ENCODE results near the gene THG1L.

The THG1L gene

DNA sequence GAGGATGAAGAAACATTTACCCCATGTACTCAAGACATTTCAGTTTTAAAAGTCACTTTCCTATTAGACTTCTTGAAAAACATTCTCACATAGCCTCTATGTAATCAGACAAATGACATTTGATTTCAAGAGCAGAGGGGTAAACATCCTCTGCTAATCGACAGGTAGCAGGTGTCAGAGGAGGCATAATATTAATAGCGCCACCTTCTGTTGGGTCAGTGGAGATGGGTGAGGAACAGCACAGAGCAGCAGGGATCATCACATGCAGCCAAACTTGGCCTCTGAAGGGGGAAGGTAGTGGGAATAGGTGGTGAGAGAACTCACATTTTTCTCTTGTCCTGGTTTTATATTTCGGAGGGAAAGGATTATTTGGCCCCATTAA, 9.0 kb downstream of the THG1L start:
- no peak overlapping the region for H3K4me3 ChIP-seq (ENCODE audit: low read depth, low read length, poor library complexity, severe bottlenecking)
- H3K9ac ChIP-seq (ENCODE audit: low read length), result no peak overlapping the region
- H3K79me2 ChIP-seq (ENCODE audit: insufficient read depth, low read length), result no peaks in the 10 kb centered on the region
- peaks cover 33% of the 10 kb centered on the region for H3K36me3 ChIP-seq (ENCODE audit: insufficient read depth, low read length)
- no peak overlapping the region for H3K27ac ChIP-seq (ENCODE audit: low read depth, low read length, poor library complexity, severe bottlenecking)
- H3F3A ChIP-seq (ENCODE audit: insufficient read depth, low read length), result no peaks in the 10 kb centered on the region
- H4K20me1 ChIP-seq (ENCODE audit: insufficient read depth, low read length), result no peaks in the 10 kb centered on the region
- TF ChIP-seq EZH2 (IDR thresholded peaks at IDR 0.05; ENCODE audit: borderline replicate concordance, low read length), result no peak
- TF ChIP-seq, protein P1, sequence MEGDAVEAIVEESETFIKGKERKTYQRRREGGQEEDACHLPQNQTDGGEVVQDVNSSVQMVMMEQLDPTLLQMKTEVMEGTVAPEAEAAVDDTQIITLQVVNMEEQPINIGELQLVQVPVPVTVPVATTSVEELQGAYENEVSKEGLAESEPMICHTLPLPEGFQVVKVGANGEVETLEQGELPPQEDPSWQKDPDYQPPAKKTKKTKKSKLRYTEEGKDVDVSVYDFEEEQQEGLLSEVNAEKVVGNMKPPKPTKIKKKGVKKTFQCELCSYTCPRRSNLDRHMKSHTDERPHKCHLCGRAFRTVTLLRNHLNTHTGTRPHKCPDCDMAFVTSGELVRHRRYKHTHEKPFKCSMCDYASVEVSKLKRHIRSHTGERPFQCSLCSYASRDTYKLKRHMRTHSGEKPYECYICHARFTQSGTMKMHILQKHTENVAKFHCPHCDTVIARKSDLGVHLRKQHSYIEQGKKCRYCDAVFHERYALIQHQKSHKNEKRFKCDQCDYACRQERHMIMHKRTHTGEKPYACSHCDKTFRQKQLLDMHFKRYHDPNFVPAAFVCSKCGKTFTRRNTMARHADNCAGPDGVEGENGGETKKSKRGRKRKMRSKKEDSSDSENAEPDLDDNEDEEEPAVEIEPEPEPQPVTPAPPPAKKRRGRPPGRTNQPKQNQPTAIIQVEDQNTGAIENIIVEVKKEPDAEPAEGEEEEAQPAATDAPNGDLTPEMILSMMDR (IDR thresholded peaks at IDR 0.05; ENCODE audit: low read length), result peak; percentile 60
- H3K9me2 ChIP-seq (ENCODE audit: low read depth, low read length), result no peaks in the 10 kb centered on the region
- no peak overlapping the region for H2AFZ ChIP-seq (ENCODE audit: low read length)
- no peak overlapping the region for H3K4me2 ChIP-seq (ENCODE audit: low read length)
- peaks cover 18% of the 10 kb centered on the region for H3K4me1 ChIP-seq (ENCODE audit: insufficient read depth, low read length, severe bottlenecking)
- no peaks in the 10 kb centered on the region for H3K27me3 ChIP-seq (ENCODE audit: insufficient read depth, low read length)
- H3K9me3 ChIP-seq (ENCODE audit: low read length), result peaks cover 7% of the 10 kb centered on the region

DNA sequence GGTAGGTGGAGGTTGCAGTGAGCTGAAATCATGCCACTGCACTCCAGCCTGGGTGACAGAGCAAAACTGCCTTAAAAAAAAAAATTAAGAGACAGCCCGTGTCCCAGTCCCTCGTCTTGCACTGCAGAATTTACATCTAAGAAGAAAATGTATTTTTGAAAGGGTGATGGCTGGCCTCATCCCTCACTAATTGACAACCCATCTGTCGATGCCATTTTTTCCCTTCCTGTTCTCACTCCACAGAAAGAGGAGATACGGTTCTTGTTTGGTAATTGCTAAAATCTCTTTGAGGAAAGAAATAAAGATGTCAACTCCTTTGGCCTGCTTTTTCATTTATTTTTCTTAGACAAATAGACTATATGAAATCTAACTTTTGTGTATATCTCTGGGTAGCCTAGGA, 9.9 kb downstream of the THG1L start:
- no peaks in the 10 kb centered on the region for H3F3A ChIP-seq (ENCODE audit: insufficient read depth, low read length)
- no peaks in the 10 kb centered on the region for H4K20me1 ChIP-seq (ENCODE audit: insufficient read depth, low read length)
- H3K4me1 ChIP-seq (ENCODE audit: insufficient read depth, low read length, severe bottlenecking), result peaks cover 23% of the 10 kb centered on the region
- H2AFZ ChIP-seq (ENCODE audit: low read length), result no peak overlapping the region
- H3K9ac ChIP-seq (ENCODE audit: low read length), result no peak overlapping the region
- no peak for TF ChIP-seq EZH2 (IDR thresholded peaks at IDR 0.05; ENCODE audit: borderline replicate concordance, low read length)
- TF ChIP-seq, protein P1 (IDR thresholded peaks at IDR 0.05; ENCODE audit: low read length), result no peak
- H3K4me2 ChIP-seq (ENCODE audit: low read length), result no peak overlapping the region
- H3K9me3 ChIP-seq (ENCODE audit: low read length), result peaks cover 7% of the 10 kb centered on the region
- no peaks in the 10 kb centered on the region for H3K27me3 ChIP-seq (ENCODE audit: insufficient read depth, low read length)
- no peaks in the 10 kb centered on the region for H3K9me2 ChIP-seq (ENCODE audit: low read depth, low read length)
- peaks cover 33% of the 10 kb centered on the region for H3K36me3 ChIP-seq (ENCODE audit: insufficient read depth, low read length)
- no peaks in the 10 kb centered on the region for H3K79me2 ChIP-seq (ENCODE audit: insufficient read depth, low read length)
- no peak overlapping the region for H3K4me3 ChIP-seq (ENCODE audit: low read depth, low read length, poor library complexity, severe bottlenecking)
- H3K27ac ChIP-seq (ENCODE audit: low read depth, low read length, poor library complexity, severe bottlenecking), result no peak overlapping the region

DNA sequence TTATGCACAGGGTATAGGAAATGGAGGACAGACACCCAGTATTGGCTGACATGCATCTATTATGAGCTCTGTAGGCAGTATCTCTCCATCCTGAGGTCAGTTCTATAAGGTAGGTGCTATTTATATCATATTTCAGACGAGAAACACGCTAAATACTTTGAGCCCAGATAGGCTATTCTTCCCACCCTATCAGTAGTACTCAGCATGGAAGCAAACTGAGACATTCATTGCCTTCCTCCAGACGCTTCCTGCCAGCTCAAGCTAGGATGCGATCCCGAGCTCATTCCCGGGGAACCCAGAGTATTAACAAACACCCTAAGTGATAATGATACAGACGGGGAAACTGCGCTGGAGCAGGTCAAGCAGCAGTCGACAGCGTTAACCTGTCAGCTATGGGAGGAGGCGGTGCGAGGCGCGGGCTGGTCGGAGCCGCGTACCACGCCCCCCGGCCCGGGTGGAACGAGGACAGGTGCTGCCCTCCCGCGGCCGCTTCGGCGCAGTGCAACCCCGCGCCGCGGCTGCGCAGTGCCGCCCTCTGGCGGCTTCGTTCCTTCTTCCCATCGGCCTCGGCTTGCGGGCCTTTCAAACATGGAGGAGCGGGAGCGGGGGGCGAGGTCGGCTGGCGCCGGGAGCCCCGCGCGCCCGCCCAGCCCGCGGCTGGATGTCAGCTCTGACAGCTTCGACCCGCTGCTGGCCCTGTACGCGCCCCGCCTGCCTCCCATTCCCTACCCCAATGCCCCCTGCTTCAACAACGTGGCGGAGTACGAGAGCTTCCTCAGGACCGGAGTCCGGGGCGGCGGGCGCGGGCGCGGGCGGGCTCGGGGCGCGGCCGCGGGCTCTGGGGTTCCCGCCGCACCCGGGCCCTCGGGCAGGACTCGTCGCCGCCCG, 12.2 kb downstream of the THG1L start, which contains the start of gene LSM11:
LSM11 (plus strand) TSS at position 550 of the 888 bp plus-strand sequence; CDS start at position 589, 39 bp downstream.
- peaks cover 2% of the 10 kb centered on the region; the same call in 1 of the 2 replicates for H3K9me3 ChIP-seq (ENCODE audit: low read length)
- H3K79me2 ChIP-seq (ENCODE audit: insufficient read depth, low read length), result no peaks in the 10 kb centered on the region
- no peak for TF ChIP-seq EZH2 (IDR thresholded peaks at IDR 0.05; ENCODE audit: borderline replicate concordance, low read length)
- TF ChIP-seq, protein P1 (IDR thresholded peaks at IDR 0.05; ENCODE audit: low read length), result peak; percentile 98
- H3K9ac ChIP-seq (ENCODE audit: low read length), result peak within 1 kb of the TSS; percentile 92
- peaks cover 13% of the 10 kb centered on the region for H3K36me3 ChIP-seq (ENCODE audit: insufficient read depth, low read length)
- H2AFZ ChIP-seq (ENCODE audit: low read length), result peak within 1 kb of the TSS; percentile 82
- peak within 1 kb of the TSS; percentile 94 for H3K4me2 ChIP-seq (ENCODE audit: low read length)
- H3K9me2 ChIP-seq (ENCODE audit: low read depth, low read length), result no peaks in the 10 kb centered on the region
- H3F3A ChIP-seq (ENCODE audit: insufficient read depth, low read length), result no peaks in the 10 kb centered on the region
- H4K20me1 ChIP-seq (ENCODE audit: insufficient read depth, low read length), result no peaks in the 10 kb centered on the region
- H3K4me3 ChIP-seq (ENCODE audit: low read depth, low read length, poor library complexity, severe bottlenecking), result peak within 1 kb of the TSS; percentile 96
- no peaks in the 10 kb centered on the region for H3K27me3 ChIP-seq (ENCODE audit: insufficient read depth, low read length)
- peaks cover 30% of the 10 kb centered on the region for H3K4me1 ChIP-seq (ENCODE audit: insufficient read depth, low read length, severe bottlenecking)
- H3K27ac ChIP-seq (ENCODE audit: low read depth, low read length, poor library complexity, severe bottlenecking), result no peak within 1 kb of the TSS
